Activated CD8-positive, alpha-beta memory T cell treated with anti-CD3 and anti-CD28 coated beads for 24 hours (primary cell): ENCODE results near the gene MGST2.
"Not testable (repeated sequence)": the region's sequence is repeated elsewhere in the genome, so short reads cannot be mapped to it uniquely, and the experiment has no call there.

ENCODE experiments used
- DNase-seq: peaks from one replicate; pipeline ENCODE4 v3.0.0-alpha.2; 2020

MGST2 gene

GRCh38 chr4:139672732-139673131, 7.1 kb downstream of the MGST2 start:
- no peak for DNase-seq

- no peak for DNase-seq
Observed at GRCh38 chr4:139674875-139675550, 9.4 kb downstream of the MGST2 start.

- no peak for DNase-seq
Observed at GRCh38 chr4:139675651-139676050, 10.0 kb downstream of the MGST2 start.

GRCh38 chr4:139676365-139676764, 10.7 kb downstream of the MGST2 start:
- DNase-seq, result no peak

GRCh38 chr4:139676913-139677585, 11.4 kb downstream of the MGST2 start:
- no peak for DNase-seq

- DNase-seq, result no peak
Observed at GRCh38 chr4:139682309-139682708, 16.7 kb downstream of the MGST2 start.

- no peak for DNase-seq
Observed at GRCh38 chr4:139682741-139683151, 17.1 kb downstream of the MGST2 start.

GRCh38 chr4:139684351-139684750, 18.7 kb downstream of the MGST2 start:
- no peak for DNase-seq

GRCh38 chr4:139685180-139685579, 19.6 kb downstream of the MGST2 start:
- no peak for DNase-seq

- DNase-seq, result no peak
Observed at GRCh38 chr4:139686130-139686529, 20.5 kb downstream of the MGST2 start.

GRCh38 chr4:139686988-139687387, 21.4 kb downstream of the MGST2 start:
- DNase-seq, result no peak

- no peak for DNase-seq
Observed at GRCh38 chr4:139689093-139689722, 23.6 kb downstream of the MGST2 start.

DNA sequence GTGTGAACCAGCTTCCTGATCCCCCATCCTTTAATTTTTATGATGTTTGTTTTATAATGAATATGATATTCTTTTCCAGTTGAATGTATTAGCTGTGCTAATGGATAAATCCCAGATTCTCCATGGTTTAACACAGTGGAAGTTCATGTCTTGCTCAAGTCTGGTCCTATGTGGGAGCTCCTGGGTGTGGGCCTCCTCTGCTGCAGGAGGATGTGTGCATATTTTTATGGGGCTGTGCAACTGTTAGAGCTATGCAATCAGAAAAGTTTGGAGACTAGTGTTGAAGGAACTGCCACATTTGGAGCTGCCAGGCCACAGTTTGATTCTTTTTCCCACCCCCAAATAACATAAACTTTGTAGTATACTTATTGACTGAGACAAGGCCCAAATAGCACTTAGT, 24.8 kb downstream of the MGST2 start:
- DNase-seq, result no peak

DNA sequence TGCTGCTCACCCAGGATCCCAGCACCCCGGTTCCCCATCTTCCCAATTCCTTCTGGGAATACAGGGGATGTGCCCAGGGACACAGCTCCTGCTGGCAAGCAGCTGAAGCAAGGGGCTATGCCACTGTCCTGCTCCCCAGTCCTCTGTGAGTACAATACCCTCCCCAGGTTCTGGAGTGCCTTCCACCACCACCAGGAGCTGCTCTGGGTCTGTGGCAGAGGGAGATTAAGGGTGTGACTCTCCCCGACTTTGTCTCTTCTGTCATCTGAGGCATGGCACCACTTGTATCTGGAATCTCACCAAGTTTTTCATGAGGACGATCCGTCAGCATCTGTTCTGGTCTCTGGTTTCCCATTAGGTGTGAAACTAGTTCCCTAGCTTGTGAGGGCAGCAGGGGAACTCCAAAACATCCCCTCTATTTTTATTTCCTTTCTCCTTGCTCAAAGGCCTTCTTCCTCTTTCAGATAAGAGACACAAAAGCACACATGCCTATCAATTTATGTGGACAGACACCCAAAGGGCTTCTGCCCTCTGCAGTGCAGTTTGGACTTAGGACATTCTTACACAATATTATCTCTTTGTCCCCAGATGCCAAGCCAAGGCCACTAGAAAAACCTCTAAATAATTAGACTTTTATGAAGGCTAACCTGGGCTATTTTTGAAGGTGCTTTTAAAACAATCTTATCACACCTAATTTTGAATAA, 26.8 kb downstream of the MGST2 start:
- no peak for DNase-seq

- DNase-seq, result no peak
Observed at GRCh38 chr4:139694522-139695107, 29.0 kb downstream of the MGST2 start.

- DNase-seq, result no peak
Observed at GRCh38 chr4:139696491-139696890, 30.9 kb downstream of the MGST2 start.

DNA sequence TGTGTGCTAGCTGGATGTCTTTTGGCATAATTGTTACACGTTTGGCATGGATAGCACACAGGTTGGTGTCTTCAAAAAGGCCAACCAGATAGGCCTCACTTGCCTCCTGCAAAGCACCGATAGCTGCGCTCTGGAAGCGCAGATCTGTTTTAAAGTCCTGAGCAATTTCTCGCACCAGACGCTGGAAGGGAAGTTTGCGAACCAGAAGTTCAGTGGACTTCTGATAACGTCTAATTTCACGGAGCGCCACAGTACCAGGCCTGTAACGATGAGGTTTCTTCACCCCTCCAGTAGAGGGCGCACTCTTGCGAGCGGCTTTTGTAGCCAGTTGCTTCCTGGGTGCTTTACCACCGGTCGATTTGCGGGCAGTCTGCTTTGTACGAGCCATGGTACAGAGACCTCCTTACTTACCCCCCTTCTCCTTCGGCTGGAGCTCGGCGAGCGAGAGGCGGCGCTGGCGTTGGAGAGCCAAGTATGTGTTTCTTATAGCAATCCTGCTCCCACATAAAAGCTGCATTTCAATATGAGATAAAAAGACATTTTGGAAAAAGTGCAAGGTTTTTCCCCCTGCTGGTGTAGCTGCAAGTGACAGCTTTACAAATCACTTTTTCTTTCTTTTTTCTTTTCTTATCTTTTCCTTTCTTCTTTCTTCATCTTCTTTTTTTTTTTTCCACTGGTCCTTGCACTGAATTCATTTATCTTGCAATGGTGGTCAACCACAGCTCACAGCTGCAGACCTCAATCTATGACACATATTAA, 32.7 kb downstream of the MGST2 start:
- not testable (repeated sequence) for DNase-seq

DNA sequence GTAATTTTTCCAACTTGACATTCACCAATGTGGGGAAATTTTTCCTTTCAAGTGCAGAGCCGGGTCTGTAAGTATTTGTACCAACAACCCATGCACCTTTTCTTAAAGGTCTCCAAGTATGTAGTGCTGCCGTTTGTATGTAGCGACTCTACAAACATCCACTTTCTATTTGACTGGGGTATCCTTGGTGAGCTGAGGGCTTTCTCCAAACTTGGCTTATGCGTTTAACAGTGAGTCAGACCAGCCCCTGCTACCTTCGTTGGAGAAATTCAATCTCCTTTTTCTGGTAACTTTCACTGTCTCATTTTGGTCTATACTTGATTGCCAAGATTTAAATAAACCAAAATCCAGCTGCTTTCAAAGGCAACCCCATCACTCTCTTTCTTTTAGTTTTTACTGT, 34.9 kb downstream of the MGST2 start:
- DNase-seq, result no peak

- DNase-seq, result no peak
Observed at GRCh38 chr4:139704915-139705485, 39.4 kb downstream of the MGST2 start.

DNA sequence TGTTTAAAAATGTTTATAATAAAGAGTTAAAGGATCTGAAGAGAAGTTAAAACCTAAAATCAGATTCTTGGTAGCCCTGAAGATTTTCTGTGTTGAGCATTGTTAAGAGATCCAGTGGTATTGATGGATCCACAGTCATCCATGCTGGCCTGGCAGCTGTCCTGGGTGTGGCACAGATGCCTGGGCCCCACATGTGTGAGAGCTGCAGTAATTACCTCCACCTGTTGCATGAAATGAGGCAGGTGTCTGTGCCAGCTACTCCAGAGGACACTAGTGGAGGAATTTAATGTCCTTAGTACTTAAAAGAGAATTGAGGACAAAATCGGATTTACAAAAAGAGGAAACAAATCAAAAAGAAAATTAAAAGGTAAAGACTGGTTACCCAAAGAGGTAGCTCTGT, 44.0 kb downstream of the MGST2 start:
- DNase-seq, result no peak

DNA sequence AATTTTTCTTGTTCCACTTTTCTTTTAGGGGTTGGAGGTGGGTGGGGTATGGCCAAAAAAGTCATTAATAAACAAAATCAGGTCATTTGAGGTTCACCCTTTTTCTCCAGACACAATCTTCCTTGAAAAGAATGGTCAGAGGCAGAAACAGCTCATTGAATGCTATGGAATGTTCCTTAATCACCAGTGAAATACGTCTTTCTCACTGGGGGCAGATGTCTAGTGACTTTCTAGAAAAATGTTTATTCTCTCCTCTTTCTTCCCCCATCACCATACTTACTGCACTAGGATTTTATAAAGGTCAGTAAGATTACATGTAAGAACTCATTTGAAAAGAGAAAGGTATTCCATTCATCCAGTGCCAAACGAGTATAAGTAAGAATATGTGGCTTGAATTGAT, 44.5 kb downstream of the MGST2 start:
- no peak for DNase-seq

GRCh38 chr4:139711461-139711860, 45.8 kb downstream of the MGST2 start:
- DNase-seq, result no peak
